UCSD-AML1 (cell line): ENCODE results near the gene ADCY3.

Experiments used
- DNase-seq: peaks from one replicate; lab custom pipeline; 2025; ENCODE audit not compliant: unreplicated experiment; lab: John Stamatoyannopoulos, UW

Gene ADCY3

DNA sequence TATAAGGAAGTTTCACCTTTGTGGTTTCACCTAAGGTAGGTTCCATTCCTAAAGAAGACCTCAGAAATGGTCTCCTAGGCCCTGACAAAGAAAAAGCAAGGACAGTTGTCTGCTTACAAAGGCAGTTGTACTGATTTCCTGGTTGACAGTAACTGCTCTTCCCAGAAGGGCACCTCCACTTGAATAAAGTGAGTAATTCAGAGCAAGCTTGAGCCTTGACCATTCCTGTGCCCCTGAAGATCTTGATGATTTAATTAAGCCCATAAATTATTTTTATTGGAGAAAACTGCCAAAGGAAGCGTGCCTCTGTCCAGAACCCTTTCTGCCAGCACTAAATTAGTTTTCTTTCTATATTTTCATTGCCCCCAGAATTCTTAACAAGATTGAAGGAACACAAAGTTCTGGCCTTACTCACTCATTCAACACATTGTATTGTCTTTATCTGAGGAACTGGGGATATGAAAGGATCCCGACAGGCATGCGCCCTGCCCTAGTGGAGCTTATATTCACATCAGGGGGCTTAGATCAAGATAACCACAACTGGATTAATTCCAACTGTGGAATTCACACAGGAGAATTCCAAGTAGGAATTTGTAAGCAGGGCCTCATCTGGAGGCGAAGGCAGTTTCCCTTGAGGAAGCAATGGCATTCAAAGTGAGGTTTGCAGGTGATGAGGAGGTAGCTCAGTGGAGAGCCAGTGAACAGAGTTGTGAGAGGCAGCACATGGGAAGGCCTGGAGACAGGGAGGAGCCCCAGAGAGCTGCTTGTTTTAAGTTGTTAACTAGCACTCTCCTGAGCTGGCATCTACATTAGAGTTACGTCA is 148.1 kb downstream of the ADCY3 start:
- no peak for DNase-seq

GRCh38 chr2:24771061-24771460 is 149.0 kb downstream of the ADCY3 start:
- no peak for DNase-seq
